ENCODE measurements around the gene PSD2. TPM values are rescaled to one million over a fixed set of nuclear protein-coding genes. Genes with fewer than 3 reads are reported as not detected.
"Not testable (repeated sequence)": the region's sequence is repeated elsewhere in the genome, so short reads cannot be mapped to it uniquely, and the experiment has no call there.

PSD2 gene
- total RNA-seq, 4 donors from 2014 or later = 0.10 TPM; not detected in 3

- no peaks in the 10 kb centered on the region for H3K9me3 ChIP-seq
- H3K4me1 ChIP-seq = peaks cover 12 to 19% of the 10 kb centered on the region in 2 donors
- no peak overlapping the region for H3K4me3 ChIP-seq
- ATAC-seq (no peak), DNase-seq (no peak)
- no peak overlapping the region for H3K27ac ChIP-seq
- no peaks in the 10 kb centered on the region for H3K36me3 ChIP-seq
- TF ChIP-seq, protein P1, sequence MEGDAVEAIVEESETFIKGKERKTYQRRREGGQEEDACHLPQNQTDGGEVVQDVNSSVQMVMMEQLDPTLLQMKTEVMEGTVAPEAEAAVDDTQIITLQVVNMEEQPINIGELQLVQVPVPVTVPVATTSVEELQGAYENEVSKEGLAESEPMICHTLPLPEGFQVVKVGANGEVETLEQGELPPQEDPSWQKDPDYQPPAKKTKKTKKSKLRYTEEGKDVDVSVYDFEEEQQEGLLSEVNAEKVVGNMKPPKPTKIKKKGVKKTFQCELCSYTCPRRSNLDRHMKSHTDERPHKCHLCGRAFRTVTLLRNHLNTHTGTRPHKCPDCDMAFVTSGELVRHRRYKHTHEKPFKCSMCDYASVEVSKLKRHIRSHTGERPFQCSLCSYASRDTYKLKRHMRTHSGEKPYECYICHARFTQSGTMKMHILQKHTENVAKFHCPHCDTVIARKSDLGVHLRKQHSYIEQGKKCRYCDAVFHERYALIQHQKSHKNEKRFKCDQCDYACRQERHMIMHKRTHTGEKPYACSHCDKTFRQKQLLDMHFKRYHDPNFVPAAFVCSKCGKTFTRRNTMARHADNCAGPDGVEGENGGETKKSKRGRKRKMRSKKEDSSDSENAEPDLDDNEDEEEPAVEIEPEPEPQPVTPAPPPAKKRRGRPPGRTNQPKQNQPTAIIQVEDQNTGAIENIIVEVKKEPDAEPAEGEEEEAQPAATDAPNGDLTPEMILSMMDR (IDR thresholded peaks at IDR 0.05 in 4 of 5, conservative IDR thresholded peaks at IDR 0.05 in 1 of 5) = no peak
- TF ChIP-seq POLR2A (IDR thresholded peaks at IDR 0.05) = no peak
- intact Hi-C loops (cut with DNase I; ENCODE audit: low total_unique reads) = no loop called here
- H3K27me3 ChIP-seq = peaks cover 13 to 16% (median 14%) of the 10 kb centered on the region in 3 donors
- in situ Hi-C loops (cut with MboI; ENCODE audit: low sequenced_read_pairs in 4 of 4) = loop anchor here in 3 of 4 donors (5.0 to 25.0 kb wide), 4 partner anchors 173 to 570 kb away; partner anchors contain the start of gene SLC4A9 (in 1 of the 3)
Measured at GRCh38 chr5:139792218-139792617, 3.4 kb upstream of the PSD2 start.

DNA sequence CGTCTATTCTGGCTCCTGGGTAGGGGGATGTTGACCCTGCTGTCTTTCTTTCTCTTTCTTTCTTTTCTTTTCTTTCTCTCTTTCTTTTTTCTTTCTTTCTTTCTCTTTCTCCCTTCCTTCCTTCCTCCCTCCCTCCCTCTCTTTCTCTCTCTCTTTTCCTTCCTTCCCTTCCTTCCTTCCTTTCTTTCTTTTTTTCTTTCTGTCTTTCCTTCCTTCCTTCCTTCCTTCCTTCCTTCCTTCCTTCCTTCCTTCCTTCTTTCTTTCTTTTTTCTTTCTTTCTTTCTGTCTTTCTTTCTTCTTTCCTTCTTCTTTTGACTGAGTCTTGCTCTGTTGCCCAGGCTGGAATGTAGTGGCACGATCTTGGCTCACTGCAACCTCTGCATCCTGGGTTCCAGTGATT, 3.0 kb upstream of the PSD2 start:
- intact Hi-C loops (cut with DNase I; ENCODE audit: low total_unique reads); H3K36me3 ChIP-seq; H3K27ac ChIP-seq; ATAC-seq; H3K4me3 ChIP-seq; H3K9me3 ChIP-seq; DNase-seq: not testable (repeated sequence)
- in situ Hi-C loops (cut with MboI; ENCODE audit: low sequenced_read_pairs in 4 of 4) = loop anchor here in 3 of 4 donors (5.0 to 25.0 kb wide), 4 partner anchors 172 to 570 kb away; partner anchors contain the start of gene SLC4A9 (in 1 of the 3)
- H3K4me1 ChIP-seq = peaks cover 9 to 18% of the 10 kb centered on the region in 2 donors
- peaks cover 17 to 19% (median 18%) of the 10 kb centered on the region in 3 donors for H3K27me3 ChIP-seq

- no peak overlapping the region for H3K27ac ChIP-seq
- DNase-seq (no peak), ATAC-seq (no peak)
- intact Hi-C loops (cut with DNase I; ENCODE audit: low total_unique reads) (no loop called here), in situ Hi-C loops (cut with MboI; ENCODE audit: low sequenced_read_pairs in 4 of 4) (loop anchor here in 3 of 4 donors (5.0 to 25.0 kb wide), 4 partner anchors 171 to 568 kb away; partner anchors contain the start of gene SLC4A9 (in 1 of the 3))
- no peaks in the 10 kb centered on the region for H3K36me3 ChIP-seq
- no peak overlapping the region for H3K4me3 ChIP-seq
- H3K27me3 ChIP-seq = peaks cover 20 to 28% (median 22%) of the 10 kb centered on the region in 3 donors
- H3K4me1 ChIP-seq = peaks cover 0 to 7% of the 10 kb centered on the region in 2 donors
- TF ChIP-seq, protein P1 (IDR thresholded peaks at IDR 0.05 in 4 of 5, conservative IDR thresholded peaks at IDR 0.05 in 1 of 5) = no peak
- no peak for TF ChIP-seq POLR2A (IDR thresholded peaks at IDR 0.05)
- no peaks in the 10 kb centered on the region for H3K9me3 ChIP-seq
Measured at GRCh38 chr5:139794067-139794846, 1.4 kb upstream of the PSD2 start.

- peaks cover 0 to 7% of the 10 kb centered on the region in 2 donors for H3K4me1 ChIP-seq
- TF ChIP-seq POLR2A (IDR thresholded peaks at IDR 0.05) = no peak
- TF ChIP-seq, protein P1 (IDR thresholded peaks at IDR 0.05 in 4 of 5, conservative IDR thresholded peaks at IDR 0.05 in 1 of 5) = no peak
- H3K36me3 ChIP-seq = no peaks in the 10 kb centered on the region
- H3K27me3 ChIP-seq = peaks cover 20 to 28% (median 22%) of the 10 kb centered on the region in 3 donors
- in situ Hi-C loops (cut with MboI; ENCODE audit: low sequenced_read_pairs in 4 of 4) (loop anchor here in 3 of 4 donors (10.0 to 25.0 kb wide), 3 partner anchors 169 to 566 kb away; partner anchors contain the start of gene SLC4A9 (in 1 of the 3)), intact Hi-C loops (cut with DNase I; ENCODE audit: low total_unique reads) (no loop called here)
- no peaks in the 10 kb centered on the region for H3K9me3 ChIP-seq
- ATAC-seq (no peak), DNase-seq (no peak)
- H3K4me3 ChIP-seq = peak overlapping the region in 2 of 4 donors; percentile 34 to 51
- H3K27ac ChIP-seq = no peak overlapping the region
Measured at GRCh38 chr5:139796061-139796806, 626 bp downstream of the PSD2 start.

All from gastrocnemius medialis (tissue), 4 donors.